H1 (cell line): ENCODE results near the gene SH2B2. TPM values are rescaled to one million over a fixed set of nuclear protein-coding genes. Genes with fewer than 3 reads are reported as not detected.

Experiments used
- EP300 ChIP-seq, 2 experiments: IDR thresholded peaks; 1 replicate in 1 of 2; 2 replicates in 1 of 2; pipeline ENCODE4 v1.6.1; 2011 to 2012; ENCODE audit warnings: low read depth in 2 of 2, low read length in 2 of 2, mild to moderate bottlenecking in 2 of 2, borderline replicate concordance in 1 of 2, inconsistent platforms in 1 of 2, moderate library complexity in 1 of 2
- SAP30 ChIP-seq: fragments of 300-600 bp; sonication (generic); IDR thresholded peaks from 2 replicates; pipeline ENCODE4 v1.7.1; 2012; ENCODE audit warnings: low read length, moderate library complexity, mild to moderate bottlenecking, inconsistent platforms; ENCODE audit not compliant: insufficient read depth, insufficient replicate concordance
- SUZ12 ChIP-seq: fragments of 200-600 bp; sonication (generic); IDR thresholded peaks from 2 replicates; pipeline ENCODE4 v1.6.1; 2012; ENCODE audit warnings: mild to moderate bottlenecking, inconsistent platforms, low read length, moderate library complexity, mixed read lengths
- polyA plus RNA-seq, 7 experiments: library from polyadenylated mRNA; depleted of rRNA in 3 of 7; stranded (reverse) in 5 of 7; unstranded in 2 of 7; fragments of >200 nt in 5 of 7; fragments of 200-250 nt in 2 of 7; gene quantifications; 1 replicate in 5 of 7; 2 replicates in 1 of 7; 4 replicates in 1 of 7; pipeline versions ENCODE4 v1.2.1 to v1.2.3, GENCODE V29; 2011 to 2013; ENCODE audit warnings: missing spikeins in 2 of 7, mixed read lengths in 2 of 7
- total RNA-seq: library from RNA; stranded (reverse); fragmentation: NEBNext Ultra II Directional; extraction: Animal tissue kit (Norgen Biotek cat#: 25700); gene quantifications from 2 replicates; pipeline ENCODE4 v1.2.1, GENCODE V29; 2021
- TF ChIP-seq, protein P1 (sequence below): IDR thresholded peaks from 2 replicates; pipeline ENCODE4 v1.6.1; 2012; ENCODE audit warnings: inconsistent platforms

Gene SH2B2
- total and polyA plus RNA-seq, 2 of the 8 experiments (the other 6 are each of a cell fraction or from before 2014, with no cell fraction given) = 11.5 to 18.7 TPM

DNA sequence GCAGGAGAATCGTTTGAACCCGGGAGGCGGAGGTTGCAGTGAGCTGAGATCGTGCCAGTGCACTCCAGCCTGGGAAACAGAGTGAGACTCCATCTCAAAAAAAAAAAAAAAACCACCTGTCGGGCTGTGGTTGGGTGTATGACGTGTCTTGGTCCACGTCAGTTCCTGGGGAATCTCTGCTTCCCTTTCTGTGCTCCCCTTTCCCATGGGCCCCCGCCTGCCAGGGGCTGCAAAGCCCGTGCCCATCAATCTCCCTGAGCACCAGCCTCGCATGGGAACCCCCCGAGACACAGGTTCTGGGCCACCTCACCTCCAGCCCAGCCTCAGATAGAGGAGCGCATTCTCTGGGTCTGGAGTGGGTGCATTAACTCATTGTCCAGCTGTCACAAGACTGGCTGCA is 2.3 kb upstream of the SH2B2 start (continued):
- TF ChIP-seq, protein P1, sequence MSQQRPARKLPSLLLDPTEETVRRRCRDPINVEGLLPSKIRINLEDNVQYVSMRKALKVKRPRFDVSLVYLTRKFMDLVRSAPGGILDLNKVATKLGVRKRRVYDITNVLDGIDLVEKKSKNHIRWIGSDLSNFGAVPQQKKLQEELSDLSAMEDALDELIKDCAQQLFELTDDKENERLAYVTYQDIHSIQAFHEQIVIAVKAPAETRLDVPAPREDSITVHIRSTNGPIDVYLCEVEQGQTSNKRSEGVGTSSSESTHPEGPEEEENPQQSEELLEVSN = no peak
- TF ChIP-seq EP300 (IDR thresholded peaks at IDR 0.05; ENCODE audit: borderline replicate concordance in 1 of 2, low read depth in 2 of 2, low read length in 2 of 2) (no peak), SAP30 (no peak), SUZ12 (no peak)
